ENCODE data around the gene TXLNB.

- TF ChIP-seq CTCF (IDR thresholded peaks at IDR 0.05): no peak
- no peak for TF ChIP-seq POLR2A (IDR thresholded peaks at IDR 0.05)
- TF ChIP-seq EP300 (IDR thresholded peaks at IDR 0.05): no peak
Observed at GRCh38 chr6:139249395-139249794, 42.4 kb downstream of the TXLNB start.
